Peyer's patch (tissue), 4 donors: ENCODE measurements around the gene GPN2.

Experiments used
- CTCF ChIP-seq, 6 experiments: fragments of 450-650 bp in 4 of 6; fragments of 200-600 bp in 2 of 6; sonication (generic) in 1 of 6; IDR thresholded peaks; one replicate each; pipeline ENCODE4 v1.5.1; 2017 to 2019; ENCODE audit warnings: antibody characterized with exemption in 6 of 6, mild to moderate bottlenecking in 3 of 6, moderate library complexity in 1 of 6
- POLR2A ChIP-seq, 2 donors: fragments of 450-650 bp; IDR thresholded peaks; one replicate each; pipeline ENCODE4 v1.5.1; 2017; ENCODE audit warnings: antibody characterized with exemption in 2 of 2, mild to moderate bottlenecking in 2 of 2, moderate library complexity in 2 of 2

GRCh38 chr1:26853156-26853555 lies 36.9 kb downstream of the GPN2 start:
- peak in 1 of 2 donors; percentile 23 for TF ChIP-seq POLR2A (IDR thresholded peaks at IDR 0.05)
- TF ChIP-seq CTCF (IDR thresholded peaks at IDR 0.05) = peak; percentile 53 to 94 (median 83)
